Measurements from ENCODE around the gene NCKAP5. TPM values are rescaled to one million over a fixed set of nuclear protein-coding genes. Genes with fewer than 3 reads are reported as not detected.

The NCKAP5 gene
- total RNA-seq, 3 donors from 2014 or later, result 1.9 to 6.3 (median 2.3) TPM

- DNase-seq, result no peak
- Histone ChIP-seq H3K4me3 (no peak overlapping the region), H3K36me3 (ENCODE audit: low read depth) (no peaks in the 10 kb centered on the region), H3K4me1 (ENCODE audit: low read depth) (no peaks in the 10 kb centered on the region), H3K9me3 (no peaks in the 10 kb centered on the region)
- intact Hi-C loops (cut with DNase I, micrococcal nuclease), result no loop called here
- TF ChIP-seq CTCF (IDR thresholded peaks at IDR 0.05), result no peak
- no peak for ATAC-seq
These were observed 813.3 kb downstream of the NCKAP5 start for GRCh38 chr2:132754867-132755472.

GRCh38 chr2:132754392-132754791 lies 813.9 kb downstream of the NCKAP5 start:
- no peaks in the 10 kb centered on the region for H3K4me1 ChIP-seq (ENCODE audit: low read depth)
- no peaks in the 10 kb centered on the region for H3K36me3 ChIP-seq (ENCODE audit: low read depth)
- ATAC-seq, result no peak
- no peak for DNase-seq
- intact Hi-C loops (cut with DNase I, micrococcal nuclease), result no loop called here
- H3K9me3 ChIP-seq, result no peaks in the 10 kb centered on the region
- TF ChIP-seq CTCF (IDR thresholded peaks at IDR 0.05), result no peak
- no peak overlapping the region for H3K4me3 ChIP-seq

- no peak for DNase-seq
- H3K9me3 ChIP-seq, result no peaks in the 10 kb centered on the region
- ATAC-seq, result no peak
- no peak overlapping the region for H3K4me3 ChIP-seq
- intact Hi-C loops (cut with DNase I, micrococcal nuclease), result no loop called here
- H3K36me3 ChIP-seq (ENCODE audit: low read depth), result no peaks in the 10 kb centered on the region
- no peaks in the 10 kb centered on the region for H3K4me1 ChIP-seq (ENCODE audit: low read depth)
- no peak for TF ChIP-seq CTCF (IDR thresholded peaks at IDR 0.05)
These were observed 815.6 kb downstream of the NCKAP5 start for GRCh38 chr2:132752421-132753206.

- DNase-seq, result no peak
- Histone ChIP-seq H3K4me1 (ENCODE audit: low read depth) (no peaks in the 10 kb centered on the region), H3K9me3 (no peaks in the 10 kb centered on the region), H3K36me3 (ENCODE audit: low read depth) (no peaks in the 10 kb centered on the region), H3K4me3 (no peak overlapping the region)
- intact Hi-C loops (cut with DNase I, micrococcal nuclease), result no loop called here
- TF ChIP-seq CTCF (IDR thresholded peaks at IDR 0.05), result no peak
- ATAC-seq, result no peak
These were observed 816.4 kb downstream of the NCKAP5 start for GRCh38 chr2:132751836-132752235.

DNA sequence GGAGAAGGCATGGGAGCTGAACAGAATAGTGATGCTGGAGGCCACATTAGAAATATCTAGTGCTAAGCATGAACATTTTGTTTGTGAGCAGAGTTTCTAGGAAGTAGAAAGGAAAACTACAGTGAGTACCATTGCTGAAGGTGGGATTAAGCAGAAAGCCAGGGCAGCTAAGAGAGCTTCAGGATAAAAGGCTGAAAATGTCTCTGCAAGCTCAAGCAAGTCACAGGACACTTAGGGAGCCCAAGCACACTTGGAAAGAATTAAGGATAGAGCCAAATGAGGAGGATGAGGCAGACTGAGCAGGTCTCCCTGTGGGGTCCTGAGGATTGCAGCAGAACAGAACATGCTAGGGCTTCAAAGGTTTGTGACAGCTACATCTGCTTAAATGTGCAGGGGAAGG lies 817.7 kb downstream of the NCKAP5 start:
- H3K4me1 ChIP-seq (ENCODE audit: low read depth), result no peaks in the 10 kb centered on the region
- H3K4me3 ChIP-seq, result no peak overlapping the region
- H3K9me3 ChIP-seq, result no peaks in the 10 kb centered on the region
- intact Hi-C loops (cut with DNase I, micrococcal nuclease), result no loop called here
- ATAC-seq (no peak), DNase-seq (no peak)
- no peaks in the 10 kb centered on the region for H3K36me3 ChIP-seq (ENCODE audit: low read depth)
- no peak for TF ChIP-seq CTCF (IDR thresholded peaks at IDR 0.05)
